ENCODE results near the gene ASTN2.

The ASTN2 gene

GRCh38 chr9:117091529-117091928, 323.3 kb downstream of the ASTN2 start:
- H3K4me3 ChIP-seq (ENCODE audit: low read depth, low read length): no peak overlapping the region
- TF ChIP-seq MYC (IDR thresholded peaks at IDR 0.05; ENCODE audit: low read depth, low read length) (no peak), CTCF (IDR thresholded peaks at IDR 0.05; ENCODE audit: low read depth, low read length) (no peak), MAX (IDR thresholded peaks at IDR 0.05; ENCODE audit: low read depth, low read length) (no peak), POLR2A (IDR thresholded peaks at IDR 0.05; ENCODE audit: extremely low read depth, insufficient read length) (no peak)
- no peak for DNase-seq (ENCODE audit: low read depth)

GRCh38 chr9:117088786-117089185, 326.1 kb downstream of the ASTN2 start:
- TF ChIP-seq MAX (IDR thresholded peaks at IDR 0.05; ENCODE audit: low read depth, low read length) (no peak), MYC (IDR thresholded peaks at IDR 0.05; ENCODE audit: low read depth, low read length) (no peak), POLR2A (IDR thresholded peaks at IDR 0.05; ENCODE audit: extremely low read depth, insufficient read length) (no peak), CTCF (IDR thresholded peaks at IDR 0.05; ENCODE audit: low read depth, low read length) (no peak)
- no peak overlapping the region for H3K4me3 ChIP-seq (ENCODE audit: low read depth, low read length)
- DNase-seq (ENCODE audit: low read depth): no peak

- TF ChIP-seq POLR2A (IDR thresholded peaks at IDR 0.05; ENCODE audit: extremely low read depth, insufficient read length): no peak
- TF ChIP-seq MAX (IDR thresholded peaks at IDR 0.05; ENCODE audit: low read depth, low read length): no peak
- no peak for TF ChIP-seq MYC (IDR thresholded peaks at IDR 0.05; ENCODE audit: low read depth, low read length)
- TF ChIP-seq CTCF (IDR thresholded peaks at IDR 0.05; ENCODE audit: low read depth, low read length): no peak
- DNase-seq (ENCODE audit: low read depth): no peak
Measured at GRCh38 chr9:117088140-117088539, 326.7 kb downstream of the ASTN2 start.

GRCh38 chr9:117084221-117084620, 330.6 kb downstream of the ASTN2 start:
- no peak for TF ChIP-seq POLR2A (IDR thresholded peaks at IDR 0.05; ENCODE audit: extremely low read depth, insufficient read length)
- no peak for TF ChIP-seq CTCF (IDR thresholded peaks at IDR 0.05; ENCODE audit: low read depth, low read length)
- TF ChIP-seq MAX (IDR thresholded peaks at IDR 0.05; ENCODE audit: low read depth, low read length): no peak
- no peak for TF ChIP-seq MYC (IDR thresholded peaks at IDR 0.05; ENCODE audit: low read depth, low read length)
- H3K4me3 ChIP-seq (ENCODE audit: low read depth, low read length): no peak overlapping the region
- peak; percentile 2 for DNase-seq (ENCODE audit: low read depth)

More at GRCh38 chr9:117088140-117088539, 326.7 kb downstream of the ASTN2 start:
- H3K4me3 ChIP-seq (ENCODE audit: low read depth, low read length): no peak overlapping the region

- no peak for TF ChIP-seq MYC (IDR thresholded peaks at IDR 0.05; ENCODE audit: low read depth, low read length)
- no peak for TF ChIP-seq MAX (IDR thresholded peaks at IDR 0.05; ENCODE audit: low read depth, low read length)
- TF ChIP-seq POLR2A (IDR thresholded peaks at IDR 0.05; ENCODE audit: extremely low read depth, insufficient read length): no peak
- no peak for TF ChIP-seq CTCF (IDR thresholded peaks at IDR 0.05; ENCODE audit: low read depth, low read length)
- no peak for DNase-seq (ENCODE audit: low read depth)
- no peak overlapping the region for H3K4me3 ChIP-seq (ENCODE audit: low read depth, low read length)
Measured at GRCh38 chr9:117083559-117083958, 331.3 kb downstream of the ASTN2 start.
